SKM-1 treated with dmso at 0.1 percent for 144 hours (cell line): ENCODE results near the gene RIMOC1.

ENCODE experiments used
- DNase-seq: peaks from one replicate; lab custom pipeline; 2025; ENCODE audit not compliant: unreplicated experiment; lab: John Stamatoyannopoulos, UW

Gene RIMOC1, protein sequence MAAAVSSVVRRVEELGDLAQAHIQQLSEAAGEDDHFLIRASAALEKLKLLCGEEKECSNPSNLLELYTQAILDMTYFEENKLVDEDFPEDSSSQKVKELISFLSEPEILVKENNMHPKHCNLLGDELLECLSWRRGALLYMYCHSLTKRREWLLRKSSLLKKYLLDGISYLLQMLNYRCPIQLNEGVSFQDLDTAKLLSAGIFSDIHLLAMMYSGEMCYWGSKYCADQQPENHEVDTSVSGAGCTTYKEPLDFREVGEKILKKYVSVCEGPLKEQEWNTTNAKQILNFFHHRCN

DNA sequence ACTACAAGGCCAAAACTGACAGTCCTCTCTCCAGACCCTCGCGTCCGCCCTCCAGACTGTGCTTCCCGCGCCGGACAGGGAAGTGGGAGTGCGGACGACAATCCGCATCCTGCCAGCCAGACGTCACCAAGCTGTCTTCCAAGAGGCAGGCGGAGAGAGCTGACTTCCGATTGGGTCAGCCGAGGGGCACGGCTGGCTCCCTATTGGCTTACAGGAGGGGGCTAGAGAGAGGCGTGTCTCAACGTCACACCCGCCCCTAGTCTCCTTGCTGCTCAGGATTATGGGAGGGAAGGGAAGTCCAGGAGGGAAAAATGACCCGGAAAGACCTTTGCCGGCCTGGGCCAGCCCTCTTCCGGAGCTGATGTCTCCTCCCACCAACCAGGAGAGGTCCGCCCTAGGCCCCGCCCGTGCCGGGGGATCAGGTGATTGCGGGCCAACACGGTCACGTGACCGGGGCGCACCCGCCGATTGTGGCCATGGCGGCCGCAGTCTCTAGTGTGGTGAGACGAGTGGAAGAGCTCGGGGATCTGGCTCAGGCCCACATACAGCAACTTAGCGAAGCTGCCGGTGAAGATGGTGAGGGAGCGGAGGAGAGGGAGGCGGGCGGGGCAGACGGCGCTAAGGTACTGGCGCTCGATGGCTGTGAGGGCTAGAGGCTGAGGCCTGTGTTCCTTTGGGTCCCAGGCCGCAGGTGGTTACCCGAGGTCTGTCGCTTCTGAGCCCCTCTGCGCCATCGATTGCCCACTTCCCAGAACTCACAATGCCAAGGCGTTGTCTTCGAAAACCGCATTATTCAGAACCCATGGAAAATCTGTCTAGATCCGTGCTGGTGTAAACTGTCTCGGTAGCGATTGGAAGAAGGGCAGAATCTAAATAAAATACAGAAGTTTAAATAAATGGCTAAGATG lies at the start of gene RIMOC1:
TSS of gene RIMOC1 (plus strand) at position 453 of the 908 bp plus-strand sequence. CDS start at position 477, 24 bp downstream.
- DNase-seq: peak; percentile 99

DNA sequence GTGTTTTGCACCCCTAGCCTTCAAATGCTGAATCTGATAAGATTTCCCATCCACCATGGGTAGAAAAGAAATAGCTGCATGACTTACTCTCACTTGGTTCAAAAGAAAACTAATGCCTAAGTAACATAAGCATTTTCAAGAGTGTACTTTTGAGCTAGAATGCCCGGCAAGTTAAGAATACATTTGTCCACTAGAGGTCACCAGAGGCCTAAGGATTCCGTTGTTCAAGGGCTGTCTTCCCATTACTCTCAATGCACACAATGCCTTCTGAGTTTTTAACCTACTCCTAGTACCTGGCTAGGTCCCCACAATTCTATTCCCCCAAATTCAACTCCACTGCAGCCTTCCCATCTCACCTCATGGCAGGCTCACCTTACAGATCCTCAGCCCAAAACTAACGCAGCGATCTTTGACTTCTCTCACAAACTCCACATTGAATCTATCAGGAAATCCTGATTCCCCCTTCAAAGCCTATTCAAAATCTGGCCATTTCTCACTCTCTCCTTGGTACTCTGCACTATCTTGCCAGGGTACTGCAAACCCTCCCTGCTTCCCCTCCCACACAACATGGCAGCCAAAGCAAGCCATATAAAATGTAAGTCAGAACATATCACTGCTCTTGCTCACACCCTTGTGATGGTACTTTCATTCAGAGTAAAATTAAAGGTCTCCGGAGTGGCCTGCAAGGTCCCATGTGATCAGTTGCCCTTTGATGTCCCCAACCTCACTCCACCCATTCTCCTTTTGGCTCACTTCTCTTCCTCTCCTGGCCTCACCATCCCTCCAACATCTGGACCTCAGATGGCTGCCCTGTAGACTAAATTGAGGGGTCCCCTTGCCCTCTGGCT lies 47.3 kb upstream of the RIMOC1 start:
- peak; percentile 64 for DNase-seq

DNA sequence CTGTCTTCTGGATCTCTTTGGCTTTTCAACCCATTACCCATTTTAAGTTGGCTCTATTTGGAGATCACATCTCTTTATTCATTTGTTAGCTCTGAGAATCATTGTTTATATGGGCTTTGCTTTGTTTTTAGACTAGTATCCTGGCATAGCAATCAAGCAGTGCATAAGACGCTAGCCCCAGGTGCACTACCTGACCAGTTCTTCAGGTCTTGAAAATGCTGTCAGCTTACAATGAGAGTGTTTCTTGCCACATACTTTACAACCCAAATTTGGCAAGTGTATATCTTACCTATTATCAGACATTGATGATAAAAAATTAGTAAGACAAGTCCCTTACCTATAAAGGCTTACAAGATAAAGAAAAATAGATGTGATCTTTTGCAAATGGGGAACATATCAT lies 46.2 kb upstream of the RIMOC1 start:
- DNase-seq: no peak

DNA sequence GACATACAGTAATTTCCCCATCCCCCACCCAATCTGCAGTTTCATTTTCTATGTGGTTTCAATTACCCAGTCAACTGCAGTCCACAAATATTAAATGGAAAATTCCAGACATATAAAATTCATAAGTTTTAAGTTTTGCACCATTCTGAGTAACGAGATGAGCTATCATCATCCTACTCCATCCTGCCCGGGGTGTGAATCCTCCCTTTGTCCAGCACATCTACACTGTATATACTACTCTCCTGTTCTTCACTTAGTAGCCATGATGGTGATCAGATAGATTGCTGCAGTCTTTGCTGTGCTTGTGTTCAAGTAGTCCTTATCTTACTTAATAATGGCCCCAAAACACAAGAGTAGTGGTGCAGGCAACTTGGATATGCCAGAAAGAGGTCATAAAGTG lies 45.3 kb upstream of the RIMOC1 start:
- DNase-seq: no peak

DNA sequence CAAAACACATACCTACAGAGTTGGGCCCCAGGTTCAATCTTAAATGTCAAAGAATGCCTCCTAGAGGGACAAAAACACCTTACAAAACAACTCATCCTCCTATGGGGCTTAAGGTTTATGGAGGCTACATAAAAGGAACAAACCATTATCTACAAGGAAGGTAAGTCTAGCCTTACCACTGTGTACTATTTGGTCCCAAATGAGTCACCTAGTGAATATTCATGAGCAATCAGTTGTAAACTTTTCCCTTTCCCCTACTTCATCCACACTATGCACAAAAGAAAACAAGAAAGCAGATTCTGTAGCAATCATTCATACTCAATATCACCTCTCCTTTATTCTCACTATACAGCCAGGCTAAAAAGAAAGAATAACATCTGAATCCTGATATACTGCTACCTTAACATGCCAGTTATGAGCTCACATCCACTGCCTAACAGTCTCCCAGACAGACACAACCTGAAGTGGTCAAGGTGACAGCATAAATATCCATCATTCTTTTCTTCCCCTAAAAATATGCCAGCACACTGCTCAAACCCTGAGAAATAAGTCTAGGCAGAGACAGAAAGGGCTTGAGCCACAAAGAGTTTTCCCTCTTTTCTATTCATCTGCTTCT lies 40.2 kb upstream of the RIMOC1 start:
- no peak for DNase-seq

DNA sequence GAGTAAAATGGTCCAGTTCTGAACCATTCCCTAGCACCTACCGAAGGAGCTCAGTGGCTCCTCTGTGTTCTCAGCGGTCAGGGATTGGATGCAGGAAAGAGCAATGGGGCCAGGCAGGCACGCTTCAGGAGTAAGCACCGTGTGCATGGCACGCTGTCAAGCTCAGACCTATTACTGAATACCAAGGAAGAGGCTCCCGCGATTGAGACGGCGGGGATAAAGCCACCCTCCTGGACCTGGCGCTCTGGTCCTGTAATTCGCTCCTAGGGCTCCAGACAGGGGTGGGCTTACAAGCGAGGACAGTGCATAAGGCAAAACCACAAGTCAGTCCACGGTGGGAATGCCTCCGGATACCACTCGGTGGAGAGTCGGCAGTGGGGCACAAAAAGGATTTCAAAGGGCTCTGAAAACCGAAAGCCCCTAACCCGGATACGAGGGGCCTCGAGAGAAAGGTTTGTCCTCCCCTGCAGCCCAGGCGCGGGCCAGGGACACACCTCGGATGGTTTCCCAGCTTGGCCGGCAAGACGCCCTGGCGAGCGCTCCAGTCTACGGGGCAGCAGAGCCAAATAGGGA lies 34.9 kb upstream of the RIMOC1 start:
- peak; percentile 6 for DNase-seq

DNA sequence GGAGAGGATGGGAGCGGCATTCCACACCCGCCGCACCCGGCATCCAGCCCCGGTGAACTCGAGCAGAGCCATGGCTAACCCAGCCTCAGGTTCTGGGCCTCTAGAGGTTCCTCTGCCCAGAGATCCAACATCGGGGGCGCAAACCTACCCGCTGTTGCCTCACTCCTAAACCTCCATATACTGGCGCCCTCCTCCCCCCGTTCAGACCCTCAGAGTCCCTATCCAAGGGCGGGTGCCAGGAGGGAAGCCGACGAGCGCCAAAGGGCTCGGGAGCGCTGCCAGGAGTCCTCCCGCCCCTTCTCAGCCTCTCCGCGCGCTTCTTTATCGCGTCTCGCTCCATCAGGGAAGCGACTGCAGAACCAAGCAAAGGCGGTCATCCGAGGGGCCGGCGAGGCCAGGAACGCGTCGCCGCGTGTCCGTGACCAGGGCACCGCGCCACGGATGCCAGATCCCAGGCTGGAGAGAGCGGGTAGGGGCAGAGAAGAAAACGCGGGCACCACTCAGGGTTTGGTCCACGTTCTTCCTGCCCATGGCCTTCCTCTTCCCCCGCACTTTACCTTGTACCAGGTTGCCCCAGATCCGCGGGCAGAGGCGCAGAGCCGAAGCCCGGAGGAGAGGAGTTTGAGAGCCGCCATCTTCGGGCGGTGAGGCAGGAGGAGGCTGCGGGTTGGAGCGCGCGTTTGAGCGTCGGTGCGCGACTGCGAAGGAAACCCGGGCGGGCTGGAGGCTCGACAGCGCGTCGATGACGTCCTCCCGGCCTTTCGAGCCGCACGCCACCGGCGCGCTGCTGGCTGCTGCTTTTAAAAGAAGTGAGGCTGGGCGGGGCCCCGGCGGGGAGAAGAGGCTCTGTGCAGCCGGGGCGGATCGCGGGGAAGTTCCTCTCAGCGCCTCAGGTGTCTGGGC lies 34.2 kb upstream of the RIMOC1 start, which contains the start of gene OXCT1:
TSS of gene OXCT1 (minus strand) at position 702 of the 903 bp plus-strand sequence. CDS start at position 635, 67 bp downstream.
- DNase-seq: peak; percentile 92

DNA sequence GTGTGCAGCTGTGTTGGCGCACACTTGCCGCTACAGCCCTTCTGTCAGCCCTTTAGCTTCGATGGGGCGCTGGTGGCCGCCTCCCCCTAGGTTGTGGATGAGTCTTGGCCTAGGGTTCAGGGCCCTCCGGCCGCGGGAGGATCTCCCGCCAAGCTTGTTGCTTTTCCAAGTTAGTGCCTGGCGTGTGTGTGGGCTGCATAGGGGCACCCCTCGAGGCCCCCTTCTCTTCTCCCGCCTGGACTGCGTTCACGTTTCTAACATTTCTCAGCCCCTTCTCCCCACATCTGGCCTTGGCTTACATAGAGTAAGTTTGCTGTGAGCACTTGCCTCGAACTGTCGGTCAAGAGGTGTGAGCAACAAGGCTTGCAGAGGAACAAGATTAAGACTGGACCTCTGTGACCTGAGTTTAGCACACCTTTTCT lies 33.5 kb upstream of the RIMOC1 start:
- no peak for DNase-seq

DNA sequence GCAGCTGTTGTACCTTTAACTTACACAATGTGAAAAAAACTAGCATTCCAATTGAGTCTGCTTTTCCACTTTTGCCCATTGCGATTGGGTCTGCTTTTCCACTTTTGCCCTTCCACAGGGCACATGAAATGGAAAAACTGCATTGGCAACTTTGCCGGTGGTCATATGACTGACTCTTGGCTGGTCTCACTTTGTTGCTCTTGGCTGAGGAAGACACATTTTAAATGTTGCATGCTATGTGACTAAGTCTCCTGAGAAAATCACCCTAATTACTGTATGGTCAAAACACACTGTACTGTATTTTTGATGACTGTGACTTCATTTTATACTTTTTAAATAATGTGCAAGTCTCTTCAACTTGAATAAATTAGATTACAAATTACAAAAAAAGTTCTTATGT lies 32.3 kb upstream of the RIMOC1 start:
- no peak for DNase-seq

DNA sequence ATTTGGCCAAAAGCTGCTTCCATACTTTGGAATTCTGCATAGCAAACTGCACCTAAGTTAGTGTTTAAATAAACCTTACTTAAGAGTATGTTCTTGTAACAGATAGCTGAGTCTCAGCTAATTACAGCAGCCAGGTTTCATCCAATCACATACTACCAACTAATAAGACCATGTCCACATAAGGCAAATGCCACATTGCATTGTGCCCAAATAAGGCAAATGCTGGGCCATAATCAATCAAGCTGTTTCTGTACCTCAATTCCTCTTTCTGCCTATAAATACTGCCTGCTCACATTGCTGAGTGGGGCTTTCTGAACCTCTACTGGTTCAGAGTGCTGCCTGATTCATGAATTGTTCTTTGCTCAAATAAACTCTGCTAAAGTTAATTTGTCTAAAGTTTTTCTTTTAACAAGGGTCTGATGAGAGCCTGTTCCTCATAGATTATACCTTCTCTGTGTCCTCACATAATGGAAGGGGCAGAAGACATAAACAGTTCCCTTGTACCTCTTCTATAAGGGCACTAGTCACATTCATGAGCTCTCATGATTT lies 29.6 kb upstream of the RIMOC1 start:
- no peak for DNase-seq

DNA sequence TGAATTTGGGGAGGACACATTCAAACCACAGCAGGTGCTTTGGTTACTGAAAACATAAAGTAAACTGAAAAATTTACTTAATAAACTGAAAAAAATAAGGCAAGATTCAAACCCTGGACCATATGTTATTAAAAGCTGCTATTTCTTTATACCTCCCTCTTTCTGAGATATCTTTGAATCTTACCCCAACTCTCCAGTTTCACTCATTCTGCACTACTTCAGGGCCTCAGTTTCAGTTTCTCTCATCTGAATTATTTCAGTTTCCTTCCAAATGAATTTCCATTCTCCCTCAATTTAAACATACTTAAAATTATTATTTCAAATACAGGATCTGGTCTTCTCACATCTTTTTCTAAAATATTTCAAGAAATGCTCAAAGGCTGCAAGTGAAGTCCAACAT lies 29.0 kb upstream of the RIMOC1 start:
- DNase-seq: no peak

DNA sequence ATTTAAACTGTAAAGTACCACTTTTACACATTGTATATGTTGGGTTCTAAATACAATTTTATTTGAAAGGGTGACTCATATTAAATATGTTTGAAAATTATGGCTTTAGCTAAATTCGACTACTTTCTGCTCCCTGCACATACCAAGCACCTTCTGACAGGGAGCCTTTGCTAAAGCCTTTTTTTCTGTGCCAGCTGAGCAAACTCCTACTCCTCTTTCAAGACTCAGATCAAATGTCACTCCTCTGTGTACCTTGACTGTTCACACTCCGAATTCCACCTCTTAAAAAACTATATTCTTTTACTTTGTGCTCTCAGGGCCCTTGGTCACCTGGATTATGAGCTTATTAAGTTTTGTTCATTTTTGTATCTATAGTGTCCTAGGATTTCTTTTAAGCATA lies 27.5 kb upstream of the RIMOC1 start:
- no peak for DNase-seq

DNA sequence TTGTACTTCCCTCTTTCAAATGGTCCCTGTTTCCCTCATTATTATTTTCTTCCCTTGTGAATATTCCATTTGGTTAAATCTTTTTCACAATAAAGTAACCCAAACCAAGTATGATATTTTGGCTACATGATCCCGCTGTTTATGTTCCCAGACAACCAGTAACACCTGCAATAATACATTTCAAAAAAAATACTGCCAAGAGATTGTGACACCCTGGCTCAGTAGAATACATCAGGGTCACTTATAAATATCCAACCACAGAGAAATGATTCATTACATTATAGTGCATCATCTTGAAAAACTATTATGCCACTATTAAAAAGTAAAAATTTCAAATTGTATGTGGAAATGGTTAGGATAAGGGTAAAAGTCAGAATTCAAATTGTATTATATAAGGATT lies 26.7 kb upstream of the RIMOC1 start:
- no peak for DNase-seq

DNA sequence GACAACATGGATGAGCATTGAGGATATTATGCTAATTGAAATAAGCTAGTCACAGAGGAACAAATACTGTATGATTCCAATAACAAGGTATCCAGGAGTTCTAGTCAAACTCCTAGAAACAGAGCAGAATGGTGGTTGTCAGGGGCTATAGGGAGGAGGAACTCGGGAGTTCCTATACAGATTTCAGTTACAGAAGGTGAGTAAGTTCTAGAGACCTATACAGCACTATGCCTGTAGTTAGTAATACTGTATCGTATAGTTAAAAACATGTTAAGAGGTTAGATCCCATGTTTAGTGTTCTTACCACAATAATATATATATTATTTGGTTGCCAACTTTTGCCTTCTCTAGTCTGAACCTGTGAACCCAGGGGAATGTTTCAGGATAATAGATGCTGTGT lies 26.0 kb upstream of the RIMOC1 start:
- DNase-seq: no peak

DNA sequence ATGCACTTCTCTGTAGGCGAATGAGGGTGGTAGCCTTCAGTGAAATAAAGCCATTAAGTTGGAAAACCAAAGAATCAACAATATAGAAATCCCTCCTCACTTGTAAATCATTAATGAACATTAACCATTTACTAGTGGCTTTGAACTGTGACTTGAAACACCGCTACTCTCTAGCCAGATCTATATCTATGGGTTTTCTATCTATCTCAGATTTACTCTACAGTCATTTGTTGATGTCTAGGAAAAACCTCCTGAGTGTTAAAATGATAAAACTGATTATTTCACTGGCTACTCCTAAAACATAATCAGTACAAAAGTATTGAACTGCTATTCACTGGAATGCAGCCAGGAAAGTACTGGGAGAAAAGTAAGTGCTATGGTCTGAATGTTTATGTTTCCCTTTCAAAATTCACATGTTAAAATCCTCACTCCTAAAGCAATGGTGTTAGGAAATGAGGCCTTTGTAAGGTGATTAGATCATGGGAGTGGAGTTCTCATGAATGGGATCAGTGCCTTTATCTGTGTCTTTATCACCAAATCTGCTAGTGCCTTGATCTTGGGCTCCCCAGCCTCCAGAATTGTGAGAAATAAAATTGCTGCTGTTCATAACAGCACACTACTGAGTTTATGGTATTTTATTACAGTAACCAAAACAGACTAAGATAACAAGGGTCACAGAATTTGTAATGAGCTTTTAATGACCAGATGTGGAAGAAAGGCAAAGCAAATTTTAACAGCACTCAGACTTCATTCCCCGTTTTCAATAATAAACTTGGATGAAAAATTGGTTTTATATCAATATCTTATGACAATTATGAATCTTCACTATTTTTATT lies 25.3 kb upstream of the RIMOC1 start:
- no peak for DNase-seq

DNA sequence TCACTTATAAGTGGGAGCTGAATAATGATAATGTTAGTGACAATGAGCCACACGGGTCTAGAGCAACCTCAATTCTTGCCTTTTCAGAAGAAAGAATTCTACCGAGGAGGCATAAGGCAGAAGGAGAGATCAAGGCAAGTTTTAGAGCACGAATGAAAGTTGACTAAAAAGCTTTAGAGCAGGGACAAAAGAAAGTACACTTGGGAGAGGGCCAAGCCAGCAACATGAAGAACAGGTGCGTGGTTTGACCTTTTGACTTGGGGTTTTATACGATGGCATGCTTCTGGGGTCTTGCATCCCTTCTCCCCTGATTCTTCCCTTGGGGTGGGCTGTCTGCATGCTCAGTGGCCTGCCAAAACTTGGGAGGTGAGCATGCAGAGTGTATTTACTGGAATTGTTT lies 21.4 kb upstream of the RIMOC1 start:
- no peak for DNase-seq

DNA sequence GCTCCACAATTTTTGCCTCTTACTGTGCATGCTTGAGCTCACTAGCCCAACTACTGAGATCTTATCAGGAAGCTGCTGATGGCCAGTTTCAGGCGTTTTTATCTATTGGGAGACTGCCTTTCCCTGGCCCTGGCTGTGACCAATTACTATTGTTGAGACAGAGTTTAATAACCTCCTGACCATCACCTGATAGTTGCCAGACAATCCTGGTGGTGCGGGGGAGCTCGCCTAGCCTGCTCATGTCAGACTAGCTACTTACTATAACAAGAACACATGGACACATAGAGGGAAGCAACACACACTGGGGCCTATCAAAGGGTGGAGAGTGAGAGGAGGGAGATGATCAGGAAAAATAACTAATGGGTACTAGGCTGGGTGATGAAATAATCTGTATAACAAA lies 20.9 kb upstream of the RIMOC1 start:
- DNase-seq: no peak

DNA sequence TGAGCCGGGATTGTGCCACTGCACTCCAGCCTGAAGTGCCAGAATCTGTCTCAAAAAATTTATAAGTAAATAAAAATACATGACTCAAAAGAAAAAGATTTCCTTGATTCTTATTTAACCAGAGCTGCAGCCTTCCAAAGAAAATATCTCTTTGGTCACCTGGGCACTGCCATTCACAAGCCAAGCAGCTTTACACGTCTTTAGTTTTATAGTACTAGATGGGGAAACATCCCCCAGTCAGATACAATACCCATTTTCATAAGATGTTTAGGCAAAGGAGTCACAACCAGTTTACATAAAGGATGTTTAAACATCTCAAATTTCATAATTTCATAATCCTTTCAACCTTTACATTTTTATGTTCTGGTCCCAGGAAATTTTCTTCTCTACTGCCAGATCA lies 20.2 kb upstream of the RIMOC1 start:
- no peak for DNase-seq
